ENCODE measurements around the gene EPHA2. TPM values are rescaled to one million over a fixed set of nuclear protein-coding genes. Genes with fewer than 3 reads are reported as not detected.
A peak's percentile ranks its signal among the peaks of the same experiment; 100 is the strongest.

The EPHA2 gene
- total and polyA plus RNA-seq, 11 donors, result 5.6 to 34.7 (median 14.6) TPM

DNA sequence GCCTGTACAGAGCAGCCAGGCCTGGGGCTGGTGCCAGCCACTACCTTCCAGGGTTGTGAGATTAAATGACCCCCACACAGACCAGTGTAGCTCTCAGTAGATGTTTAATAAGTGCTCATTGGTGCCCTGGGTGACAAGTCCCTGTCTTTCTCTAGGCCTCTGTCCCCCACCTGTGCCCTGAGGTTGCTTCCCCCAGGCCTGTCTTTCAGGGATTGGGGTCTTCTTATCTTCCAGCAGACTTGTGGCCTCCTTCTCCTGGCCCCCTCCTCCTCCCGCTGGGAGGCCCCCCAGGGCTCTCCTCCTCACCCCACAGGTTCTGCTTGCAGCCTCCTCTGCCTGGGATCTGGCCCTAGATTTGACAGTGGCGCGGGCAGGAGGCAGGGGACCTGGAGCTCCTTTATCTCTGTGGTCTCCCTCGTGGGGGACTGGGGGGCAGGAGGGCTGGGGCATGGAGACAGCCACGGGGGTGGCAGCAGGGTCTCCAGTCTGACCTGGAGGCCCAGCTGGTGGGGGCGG lies 40.3 kb downstream of the EPHA2 start:
- DNase-seq (peak in 2 of 5 donors; percentile 13 to 30), ATAC-seq (no peak)
- 66 to 85% (median 80%) methylated on average over 5 to 6 of the region's 6 CpGs for WGBS, 4 donors
- intact Hi-C loops (cut with DNase I), result no loop called here
- H3K4me1 ChIP-seq, result peaks cover 0 to 24% (median 12%) of the 10 kb centered on the region in 12 donors
- H3K27me3 ChIP-seq, result no peaks in the 10 kb centered on the region
- no peaks in the 10 kb centered on the region for H3K36me3 ChIP-seq
- no peaks in the 10 kb centered on the region for H3K9me3 ChIP-seq
- TF ChIP-seq, protein P1, sequence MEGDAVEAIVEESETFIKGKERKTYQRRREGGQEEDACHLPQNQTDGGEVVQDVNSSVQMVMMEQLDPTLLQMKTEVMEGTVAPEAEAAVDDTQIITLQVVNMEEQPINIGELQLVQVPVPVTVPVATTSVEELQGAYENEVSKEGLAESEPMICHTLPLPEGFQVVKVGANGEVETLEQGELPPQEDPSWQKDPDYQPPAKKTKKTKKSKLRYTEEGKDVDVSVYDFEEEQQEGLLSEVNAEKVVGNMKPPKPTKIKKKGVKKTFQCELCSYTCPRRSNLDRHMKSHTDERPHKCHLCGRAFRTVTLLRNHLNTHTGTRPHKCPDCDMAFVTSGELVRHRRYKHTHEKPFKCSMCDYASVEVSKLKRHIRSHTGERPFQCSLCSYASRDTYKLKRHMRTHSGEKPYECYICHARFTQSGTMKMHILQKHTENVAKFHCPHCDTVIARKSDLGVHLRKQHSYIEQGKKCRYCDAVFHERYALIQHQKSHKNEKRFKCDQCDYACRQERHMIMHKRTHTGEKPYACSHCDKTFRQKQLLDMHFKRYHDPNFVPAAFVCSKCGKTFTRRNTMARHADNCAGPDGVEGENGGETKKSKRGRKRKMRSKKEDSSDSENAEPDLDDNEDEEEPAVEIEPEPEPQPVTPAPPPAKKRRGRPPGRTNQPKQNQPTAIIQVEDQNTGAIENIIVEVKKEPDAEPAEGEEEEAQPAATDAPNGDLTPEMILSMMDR (IDR thresholded peaks at IDR 0.05), result no peak
- TF ChIP-seq POLR2A (IDR thresholded peaks at IDR 0.05), result no peak
- no peak overlapping the region for H3K27ac ChIP-seq
- H3K4me3 ChIP-seq, result no peak overlapping the region

DNA sequence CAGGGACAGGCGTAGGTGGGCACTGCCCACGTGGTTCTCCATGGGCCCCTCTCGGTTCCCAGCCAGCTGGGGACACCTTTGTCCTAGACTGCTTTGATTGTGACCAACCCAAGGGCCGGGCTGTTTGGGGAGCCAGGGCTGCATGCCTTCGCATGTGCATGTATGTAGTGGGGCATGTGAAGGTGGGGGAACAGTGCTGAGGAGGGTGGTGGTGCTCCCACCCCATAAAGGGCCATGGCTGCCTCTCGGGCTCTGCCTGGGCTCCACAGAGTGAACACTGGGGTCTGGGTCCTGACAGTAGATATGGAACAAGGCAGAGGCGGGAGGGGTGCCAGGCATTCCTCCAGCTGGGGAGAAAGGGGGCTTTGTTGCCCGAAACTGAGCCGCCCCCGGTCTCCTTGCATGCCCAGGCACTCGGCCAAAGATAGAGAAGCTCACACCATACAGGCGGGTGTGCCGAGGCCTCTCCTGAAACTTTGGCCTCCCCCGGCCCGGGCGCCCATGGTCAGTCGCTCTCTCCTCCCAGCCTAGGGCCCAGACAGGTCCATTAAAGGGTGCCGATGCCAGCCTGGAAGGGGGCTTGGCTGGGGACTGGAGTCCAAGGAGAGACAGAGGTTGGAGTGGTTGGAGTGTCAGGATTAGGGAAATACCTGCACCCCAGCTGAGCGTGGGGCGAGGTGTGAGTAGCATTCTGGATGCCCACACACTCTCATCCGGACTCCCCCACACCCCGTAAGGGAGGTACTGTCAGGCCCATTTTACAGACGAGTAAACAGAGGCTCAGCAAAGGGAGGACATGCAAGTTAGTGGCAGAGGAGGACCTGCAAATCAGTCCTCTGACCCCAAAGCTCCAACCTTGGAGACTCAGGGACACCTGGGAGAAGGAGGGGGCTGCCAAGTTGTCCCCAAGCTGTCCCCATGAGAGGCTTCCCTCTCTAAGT lies 41.1 kb downstream of the EPHA2 start:
- Histone ChIP-seq H3K9me3 (no peaks in the 10 kb centered on the region), H3K27ac (no peak overlapping the region), H3K4me3 (no peak overlapping the region), H3K27me3 (no peaks in the 10 kb centered on the region), H3K36me3 (no peaks in the 10 kb centered on the region), H3K4me1 (peaks cover 0 to 24% (median 12%) of the 10 kb centered on the region in 12 donors)
- TF ChIP-seq POLR2A (IDR thresholded peaks at IDR 0.05), result no peak
- TF ChIP-seq, protein P1 (IDR thresholded peaks at IDR 0.05), result no peak
- WGBS, 4 donors, result 85 to 87% (median 86%) methylated on average over 23 of the region's 23 CpGs
- intact Hi-C loops (cut with DNase I), result no loop called here
- no peak for ATAC-seq
- peak in 2 of 5 donors; percentile 7 to 55 for DNase-seq

DNA sequence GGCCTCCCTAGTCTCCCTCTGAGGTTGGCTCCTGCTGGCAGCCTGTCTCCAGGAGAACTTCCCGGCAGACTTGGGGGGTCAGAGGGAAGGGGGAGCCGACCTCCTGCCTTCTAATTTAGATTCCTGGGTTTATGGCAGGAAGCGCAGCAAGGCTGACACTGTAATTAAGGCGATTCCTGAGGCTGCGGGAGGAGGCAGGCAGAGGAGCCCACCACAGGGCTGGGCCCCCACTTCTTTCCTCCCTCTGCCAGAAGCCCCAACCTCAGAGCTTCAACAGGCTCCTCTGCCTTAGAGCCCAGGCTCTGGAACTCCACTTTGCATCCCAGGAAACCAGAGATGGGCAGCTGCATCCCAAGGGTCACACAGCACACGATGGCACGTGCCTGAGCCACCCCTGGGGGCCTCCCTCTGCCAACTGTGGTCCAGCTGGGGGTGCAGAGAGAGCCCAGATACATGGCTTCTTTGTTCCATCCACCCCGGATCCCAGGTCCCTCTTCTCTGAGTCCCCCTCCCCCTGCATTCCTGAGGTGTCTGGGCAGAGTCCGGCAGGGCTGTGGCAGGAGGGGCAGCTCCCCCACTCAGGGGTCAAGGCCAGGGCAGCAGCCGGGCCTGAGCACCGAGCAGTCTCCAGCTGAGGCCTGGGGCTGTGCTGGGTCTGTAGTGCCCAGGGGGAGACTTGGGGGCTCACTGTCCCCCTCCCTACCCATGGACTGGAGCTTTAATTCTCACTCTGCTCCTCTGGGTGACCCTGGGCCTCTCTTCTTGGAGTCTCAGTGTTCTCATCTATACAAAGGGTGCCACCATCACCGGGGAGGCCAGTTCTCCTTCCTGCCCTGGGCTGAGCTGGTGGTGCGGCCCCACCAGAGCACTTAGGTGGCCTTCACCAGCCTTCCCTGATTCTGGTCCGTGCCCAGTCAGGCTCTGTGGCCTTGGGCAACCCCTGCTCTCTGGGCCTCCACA lies 43.0 kb downstream of the EPHA2 start:
- no peak for TF ChIP-seq POLR2A (IDR thresholded peaks at IDR 0.05)
- TF ChIP-seq, protein P1 (IDR thresholded peaks at IDR 0.05), result no peak
- Histone ChIP-seq H3K36me3 (no peaks in the 10 kb centered on the region), H3K27ac (peak overlapping the region in 1 of 12 donors; percentile 38), H3K27me3 (no peaks in the 10 kb centered on the region), H3K4me1 (peaks cover 0 to 24% (median 12%) of the 10 kb centered on the region in 12 donors), H3K4me3 (no peak overlapping the region), H3K9me3 (peaks cover 0 to 10% (median 4%) of the 10 kb centered on the region in 12 donors)
- peak in 1 of 5 donors; percentile 42 for DNase-seq
- intact Hi-C loops (cut with DNase I), result no loop called here
- ATAC-seq, result peak in 3 of 4 donors; percentile 10 to 29 (median 15)
- WGBS, 4 donors, result 62 to 68% (median 63%) methylated on average over 10 to 14 of the region's 14 CpGs
